Esophagus squamous epithelium (tissue), 5 donors: ENCODE measurements around the gene PSMC6. TPM values are rescaled to one million over a fixed set of nuclear protein-coding genes. Genes with fewer than 3 reads are reported as not detected.
"Not testable (repeated sequence)": the region's sequence is repeated elsewhere in the genome, so short reads cannot be mapped to it uniquely, and the experiment has no call there.

Experiments used
- DNase-seq: peaks from one replicate; lab custom pipeline; 2025; lab: John Stamatoyannopoulos, UW
- H3K27ac ChIP-seq, 4 donors: fragments of 200-600 bp; sonication (generic); one replicate each; pipeline ENCODE4 v1.5.1; 2016 to 2019; ENCODE audit warnings: mild to moderate bottlenecking in 1 of 4
- H3K27me3 ChIP-seq, 4 donors: fragments of 200-600 bp; sonication (generic); 1 replicate in 3 of 4; 2 replicates in 1 of 4; pipeline versions ENCODE4 v1.5.1 to v1.6.0; 2017 to 2021; ENCODE audit warnings: antibody characterized with exemption in 1 of 4
- H3K36me3 ChIP-seq, 3 donors: fragments of 200-600 bp; sonication (generic); one replicate each; pipeline ENCODE4 v1.5.1; 2016 to 2019
- H3K4me1 ChIP-seq, 3 donors: fragments of 200-600 bp; sonication (generic); one replicate each; pipeline ENCODE4 v1.5.1; 2017 to 2019
- H3K4me3 ChIP-seq, 4 donors: fragments of 200-600 bp; sonication (generic); 1 replicate in 3 of 4; 2 replicates in 1 of 4; pipeline ENCODE4 v1.5.1; 2016 to 2019; ENCODE audit warnings: mild to moderate bottlenecking in 2 of 4, moderate library complexity in 1 of 4
- H3K9me3 ChIP-seq, 3 donors: fragments of 200-600 bp; sonication (generic); one replicate each; pipeline ENCODE4 v1.5.1; 2016 to 2019
- POLR2A ChIP-seq, 4 donors: fragments of 450-650 bp; IDR thresholded peaks; one replicate each; pipeline ENCODE4 v1.6.1; 2017; ENCODE audit warnings: antibody characterized with exemption in 4 of 4, mild to moderate bottlenecking in 4 of 4, moderate library complexity in 3 of 4
- WGBS, 2 donors: methylation state at CpG; one replicate each; pipeline ENCODE4 v1.1.5; 2018; 5-methylcytosine and 5-hydroxymethylcytosine counted together
- intact Hi-C: fragments of 100-400 bp; cut with DNase I; formaldehyde crosslinking; loops from one replicate; pipeline ENCODE4 v1.15.0; 2022
- total RNA-seq, 4 donors: library from RNA; depleted of rRNA; stranded (reverse); fragments of >200 nt; gene quantifications; one replicate each; pipeline ENCODE4 v1.1.0, GENCODE V29; 2016
- TF ChIP-seq, protein P1 (sequence below), 6 experiments: fragments of 450-650 bp in 4 of 6; fragments of 200-600 bp in 2 of 6; sonication (generic) in 2 of 6; IDR thresholded peaks; one replicate each; pipeline ENCODE4 v1.5.1; 2016 to 2019; ENCODE audit warnings: antibody characterized with exemption in 6 of 6, mild to moderate bottlenecking in 4 of 6, moderate library complexity in 4 of 6
- donor health status: DM: yes; HTN: yes; CAD: no.

Gene PSMC6
- total RNA-seq, 4 donors from 2014 or later: 75.5 to 147 (median 82.9) TPM

DNA sequence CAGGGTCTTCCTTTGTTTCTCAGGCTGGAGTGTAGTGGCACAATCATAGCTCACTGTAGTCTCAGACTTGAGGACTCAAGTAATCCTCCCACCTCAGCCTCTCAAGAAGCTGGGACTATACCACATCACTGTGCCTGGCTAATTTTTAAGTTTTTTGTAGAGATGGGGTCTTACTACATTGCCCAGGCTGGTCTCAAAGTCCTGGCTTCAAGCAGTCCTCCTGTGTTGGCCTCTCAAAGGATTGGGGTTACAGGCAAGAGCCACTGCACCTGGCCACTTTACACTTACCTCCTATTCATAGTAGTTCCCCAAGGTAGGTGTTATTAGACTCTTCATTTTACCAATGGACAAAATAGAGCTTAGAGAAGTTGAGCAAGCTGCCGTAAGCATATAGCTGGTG is 52.1 kb downstream of the PSMC6 start:
- intact Hi-C loops: no loop called here
- H3K4me3 ChIP-seq: no peak overlapping the region
- TF ChIP-seq, protein P1, sequence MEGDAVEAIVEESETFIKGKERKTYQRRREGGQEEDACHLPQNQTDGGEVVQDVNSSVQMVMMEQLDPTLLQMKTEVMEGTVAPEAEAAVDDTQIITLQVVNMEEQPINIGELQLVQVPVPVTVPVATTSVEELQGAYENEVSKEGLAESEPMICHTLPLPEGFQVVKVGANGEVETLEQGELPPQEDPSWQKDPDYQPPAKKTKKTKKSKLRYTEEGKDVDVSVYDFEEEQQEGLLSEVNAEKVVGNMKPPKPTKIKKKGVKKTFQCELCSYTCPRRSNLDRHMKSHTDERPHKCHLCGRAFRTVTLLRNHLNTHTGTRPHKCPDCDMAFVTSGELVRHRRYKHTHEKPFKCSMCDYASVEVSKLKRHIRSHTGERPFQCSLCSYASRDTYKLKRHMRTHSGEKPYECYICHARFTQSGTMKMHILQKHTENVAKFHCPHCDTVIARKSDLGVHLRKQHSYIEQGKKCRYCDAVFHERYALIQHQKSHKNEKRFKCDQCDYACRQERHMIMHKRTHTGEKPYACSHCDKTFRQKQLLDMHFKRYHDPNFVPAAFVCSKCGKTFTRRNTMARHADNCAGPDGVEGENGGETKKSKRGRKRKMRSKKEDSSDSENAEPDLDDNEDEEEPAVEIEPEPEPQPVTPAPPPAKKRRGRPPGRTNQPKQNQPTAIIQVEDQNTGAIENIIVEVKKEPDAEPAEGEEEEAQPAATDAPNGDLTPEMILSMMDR (IDR thresholded peaks at IDR 0.05): no peak
- no peak for TF ChIP-seq POLR2A (IDR thresholded peaks at IDR 0.05)
- H3K4me1 ChIP-seq: no peaks in the 10 kb centered on the region
- 91 to 97% methylated on average over 1 of the region's 1 CpG for WGBS, 2 donors
- no peak for DNase-seq
- peaks cover 0 to 75% (median 6%) of the 10 kb centered on the region in 3 donors for H3K36me3 ChIP-seq
- H3K27me3 ChIP-seq: no peaks in the 10 kb centered on the region
- no peak overlapping the region for H3K27ac ChIP-seq
- no peaks in the 10 kb centered on the region for H3K9me3 ChIP-seq

DNA sequence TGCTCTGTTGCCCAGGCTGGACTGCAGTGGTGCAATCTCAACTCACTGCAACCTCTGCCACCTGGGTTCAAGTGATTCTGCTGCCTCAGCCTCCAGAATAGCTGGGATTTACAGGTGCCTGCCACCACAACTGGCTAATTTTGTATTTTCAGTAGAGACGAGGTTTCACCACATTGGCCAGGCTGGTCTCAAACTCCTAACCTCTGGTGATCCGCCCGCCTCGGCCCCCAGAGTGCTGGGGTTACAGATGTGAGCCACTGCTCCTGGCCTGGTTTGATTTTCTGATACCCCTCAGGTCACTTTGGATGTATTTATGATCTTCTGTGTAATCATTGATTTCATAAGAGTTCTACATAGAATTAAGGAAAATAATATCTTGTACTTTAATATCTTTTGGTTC is 55.9 kb downstream of the PSMC6 start:
- DNase-seq, H3K4me1 ChIP-seq, H3K27ac ChIP-seq, H3K27me3 ChIP-seq, intact Hi-C loops, H3K4me3 ChIP-seq, H3K9me3 ChIP-seq: not testable (repeated sequence)
- 88 to 96% methylated on average over 4 of the region's 4 CpGs for WGBS, 2 donors
- peaks cover 0 to 94% (median 6%) of the 10 kb centered on the region in 3 donors for H3K36me3 ChIP-seq

DNA sequence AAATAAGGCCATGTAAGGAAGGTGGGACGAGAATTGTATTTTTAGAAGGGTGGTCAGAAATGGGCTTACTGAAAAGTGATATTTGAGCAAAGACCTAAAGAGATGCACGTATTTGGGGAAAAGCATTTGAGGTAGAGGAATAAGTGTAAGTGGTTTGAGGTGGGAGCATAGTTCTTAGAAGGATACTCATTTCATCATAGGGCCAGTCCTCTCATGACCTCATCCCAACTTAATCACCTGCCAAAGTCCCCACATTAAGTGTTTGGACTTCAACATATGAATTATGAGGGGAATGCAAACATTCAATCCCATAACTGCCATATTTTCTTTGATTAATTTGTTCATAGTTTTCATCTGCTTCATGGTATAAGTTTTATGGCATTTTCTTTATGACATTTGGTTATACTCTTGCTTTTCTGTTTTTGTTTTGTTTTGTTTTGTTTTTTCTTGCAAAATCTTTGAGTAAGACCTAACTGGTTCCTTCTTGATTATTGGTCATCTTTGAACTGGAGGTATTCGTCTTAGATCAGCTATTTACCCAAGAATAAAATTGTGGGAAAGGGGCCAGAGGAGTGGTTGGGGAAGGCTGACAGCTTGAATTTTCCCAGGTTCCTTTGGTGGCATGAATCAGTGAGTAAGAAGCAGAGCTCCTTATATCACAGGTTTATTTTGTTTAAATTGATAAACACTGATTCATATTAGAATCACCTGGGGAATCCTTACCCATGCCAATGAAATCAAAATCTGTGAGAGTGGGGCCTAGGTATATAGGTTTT is 60.2 kb downstream of the PSMC6 start:
- peaks cover 0 to 94% (median 5%) of the 10 kb centered on the region in 3 donors for H3K36me3 ChIP-seq
- H3K4me1 ChIP-seq: no peaks in the 10 kb centered on the region
- no peak for DNase-seq
- intact Hi-C loops: no loop called here
- 92 to 98% methylated on average over 2 to 3 of the region's 3 CpGs for WGBS, 2 donors
- no peak overlapping the region for H3K27ac ChIP-seq
- TF ChIP-seq, protein P1 (IDR thresholded peaks at IDR 0.05): no peak
- no peaks in the 10 kb centered on the region for H3K27me3 ChIP-seq
- H3K9me3 ChIP-seq: no peaks in the 10 kb centered on the region
- H3K4me3 ChIP-seq: no peak overlapping the region

DNA sequence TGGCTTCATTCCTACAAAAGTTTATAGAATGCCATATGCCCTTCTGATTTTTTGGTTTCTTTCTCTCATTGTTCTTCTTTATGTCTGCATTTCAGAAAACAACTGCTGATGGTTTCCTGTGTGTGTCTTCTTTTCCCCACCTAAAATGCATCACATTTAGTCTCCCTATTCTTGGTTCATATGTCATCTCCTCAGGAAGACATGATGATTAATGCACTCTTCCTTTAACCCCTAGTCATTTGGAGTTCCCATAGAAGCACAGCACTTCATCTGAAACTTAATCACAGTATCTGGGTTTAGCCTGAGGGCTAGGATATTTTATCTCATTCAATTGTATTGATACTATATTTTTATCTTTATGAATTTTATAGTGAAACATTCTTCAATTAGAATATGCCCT is 62.9 kb downstream of the PSMC6 start:
- Histone ChIP-seq H3K4me3 (no peak overlapping the region), H3K27me3 (no peaks in the 10 kb centered on the region), H3K36me3 (peaks cover 0 to 95% (median 5%) of the 10 kb centered on the region in 3 donors), H3K27ac (no peak overlapping the region), H3K9me3 (no peaks in the 10 kb centered on the region), H3K4me1 (no peaks in the 10 kb centered on the region)
- no peak for TF ChIP-seq POLR2A (IDR thresholded peaks at IDR 0.05)
- TF ChIP-seq, protein P1 (IDR thresholded peaks at IDR 0.05): no peak
- no peak for DNase-seq
- intact Hi-C loops: no loop called here

DNA sequence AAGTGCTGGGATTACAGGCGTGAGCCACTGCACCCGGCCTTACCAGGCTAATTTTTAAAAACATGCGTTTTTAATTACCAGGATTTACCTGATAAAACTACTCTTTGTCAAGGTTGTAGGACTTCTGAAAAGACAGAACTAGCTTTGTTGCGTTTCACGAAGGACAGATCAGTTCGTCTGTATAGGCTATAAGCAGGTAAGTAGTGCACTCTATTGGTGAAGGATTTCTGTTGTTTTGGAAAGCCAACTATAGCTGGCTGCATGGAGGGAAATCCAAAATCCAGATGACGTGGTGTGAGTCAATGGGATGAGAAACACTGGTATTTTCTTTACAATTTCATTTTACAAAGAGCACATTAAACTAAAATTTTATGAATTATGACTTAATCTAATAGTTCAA is 69.8 kb downstream of the PSMC6 start:
- DNase-seq: no peak
- Histone ChIP-seq H3K27me3 (no peaks in the 10 kb centered on the region), H3K9me3 (no peaks in the 10 kb centered on the region), H3K36me3 (peaks cover 0 to 92% (median 0%) of the 10 kb centered on the region in 3 donors), H3K27ac (no peak overlapping the region), H3K4me1 (no peaks in the 10 kb centered on the region), H3K4me3 (no peak overlapping the region)
- TF ChIP-seq POLR2A (IDR thresholded peaks at IDR 0.05): no peak
- TF ChIP-seq, protein P1 (IDR thresholded peaks at IDR 0.05): no peak
- intact Hi-C loops: no loop called here
- 91 to 92% methylated on average over 7 of the region's 7 CpGs for WGBS, 2 donors

Other genes with a start within 250 kb of the PSMC6 start
- 1 to 10 TPM; 1.5 to 6.1 (median 4.3) TPM for gene TXNDC16, start 154.7 kb upstream of the PSMC6 start, total RNA-seq
- under 1 TPM; 0.21 to 0.95 (median 0.35) TPM for gene GPR137C, start 154.4 kb upstream of the PSMC6 start, total RNA-seq
- gene ERO1A, start 11.6 kb upstream of the PSMC6 start, total RNA-seq: 1,000 to 10,000 TPM in 1 of 4 donors, 100 to 1,000 TPM in 3; 172 to 1,512 (median 404) TPM
- 10 to 100 TPM in 3 of 4 donors, 1 to 10 TPM in 1; 9.7 to 19.7 (median 15.6) TPM for gene STYX, start 23.0 kb downstream of the PSMC6 start, total RNA-seq
- gene GNPNAT1, start 84.4 kb downstream of the PSMC6 start, total RNA-seq: 10 to 100 TPM in 3 of 4 donors, 1 to 10 TPM in 1; 9.4 to 27.3 (median 15.0) TPM
- gene FERMT2, start 243.8 kb downstream of the PSMC6 start, total RNA-seq: 10 to 100 TPM in 2 of 4 donors, 1 to 10 TPM in 2; 1.7 to 72.1 (median 14.4) TPM